HG02798 (cell line): ENCODE measurements around the gene UBALD1.
"Not testable (repeated sequence)": the region's sequence is repeated elsewhere in the genome, so short reads cannot be mapped to it uniquely, and the experiment has no call there.

ENCODE experiments used
- ATAC-seq: cut with Tn5 transposase; IDR thresholded peaks from one replicate; pipeline ENCODE4 v1.9.1; 2021; ENCODE audit warnings: mild to moderate bottlenecking; ENCODE audit not compliant: unreplicated experiment, poor library complexity

UBALD1 gene

DNA sequence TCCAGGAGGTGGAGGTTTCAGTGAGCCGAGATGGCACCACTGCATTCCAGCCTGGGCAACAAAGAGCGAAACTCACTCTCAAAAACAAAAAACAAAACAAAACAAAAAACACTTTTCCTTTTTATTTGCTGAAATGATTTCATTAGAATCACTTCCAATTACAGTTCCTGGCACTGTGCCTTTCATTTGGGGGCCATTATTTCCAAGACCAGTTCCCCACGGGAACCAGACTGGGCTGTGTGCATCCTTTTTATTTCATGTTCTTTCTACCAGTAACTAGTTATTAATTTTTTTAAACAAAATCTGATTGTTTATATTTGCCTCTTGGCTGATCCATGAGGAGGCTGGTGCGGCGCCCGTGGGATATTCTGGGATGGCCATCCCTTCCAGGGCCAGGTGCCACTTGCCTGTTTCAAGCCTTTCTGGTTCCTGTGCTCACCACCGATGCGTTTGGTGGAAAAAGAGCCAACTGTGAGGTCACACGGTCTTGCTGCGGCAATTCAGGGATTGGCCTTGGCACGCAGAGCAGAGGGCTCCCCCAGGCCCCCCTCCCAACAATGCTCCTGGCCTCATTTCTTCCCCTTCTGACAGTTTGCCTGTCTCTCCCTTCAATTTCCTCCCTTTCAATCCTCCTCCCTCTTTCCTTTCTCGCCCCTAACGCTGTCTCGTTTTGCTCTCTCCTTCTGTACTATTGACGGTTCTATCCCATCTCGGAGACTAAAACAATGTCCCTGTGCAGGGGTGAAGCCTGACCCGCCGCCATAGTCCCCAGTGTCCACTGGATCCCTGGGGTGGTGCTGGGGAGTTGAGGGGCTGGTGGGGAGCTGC lies 13.4 kb downstream of the UBALD1 start:
- ATAC-seq, result no peak

DNA sequence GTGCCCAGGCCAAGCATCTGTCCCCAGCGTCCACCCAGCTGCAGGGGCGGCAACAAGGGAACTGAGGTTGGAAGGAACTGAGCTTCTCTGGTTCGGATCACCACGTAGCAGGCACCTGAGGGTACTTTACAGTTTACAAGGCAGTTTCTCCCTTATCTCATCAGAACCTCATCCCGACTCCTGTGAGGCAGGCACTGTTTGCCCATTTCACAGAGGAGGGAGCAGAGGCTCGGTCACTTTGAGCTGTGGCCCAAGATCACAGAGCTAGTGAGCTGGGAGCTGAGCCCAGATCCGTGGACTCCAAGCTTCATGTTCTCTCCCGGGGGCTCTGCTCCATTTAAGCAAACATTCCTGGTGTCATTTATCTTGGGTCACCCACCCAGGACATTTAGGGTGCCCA lies 15.1 kb downstream of the UBALD1 start:
- no peak for ATAC-seq

DNA sequence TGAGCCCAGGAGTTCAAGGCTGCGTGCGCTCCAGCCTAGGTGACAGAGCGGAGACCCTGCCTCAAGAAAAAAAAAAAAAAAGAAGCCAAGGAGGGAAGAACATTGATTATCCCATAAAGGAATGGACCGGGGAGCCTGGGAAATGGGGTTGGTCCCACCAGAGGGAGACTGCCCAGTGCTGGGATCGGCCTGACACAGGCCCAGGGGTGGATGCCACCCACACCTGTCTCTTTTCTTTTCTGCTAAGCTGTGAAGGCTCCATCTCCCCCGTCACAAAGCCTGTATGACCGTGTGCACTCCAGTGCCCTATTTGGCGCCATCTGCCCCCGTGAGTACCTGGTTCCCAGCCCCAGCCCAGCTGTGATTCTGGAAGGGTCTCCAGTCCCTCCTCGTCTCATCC lies 15.7 kb downstream of the UBALD1 start:
- no peak for ATAC-seq

DNA sequence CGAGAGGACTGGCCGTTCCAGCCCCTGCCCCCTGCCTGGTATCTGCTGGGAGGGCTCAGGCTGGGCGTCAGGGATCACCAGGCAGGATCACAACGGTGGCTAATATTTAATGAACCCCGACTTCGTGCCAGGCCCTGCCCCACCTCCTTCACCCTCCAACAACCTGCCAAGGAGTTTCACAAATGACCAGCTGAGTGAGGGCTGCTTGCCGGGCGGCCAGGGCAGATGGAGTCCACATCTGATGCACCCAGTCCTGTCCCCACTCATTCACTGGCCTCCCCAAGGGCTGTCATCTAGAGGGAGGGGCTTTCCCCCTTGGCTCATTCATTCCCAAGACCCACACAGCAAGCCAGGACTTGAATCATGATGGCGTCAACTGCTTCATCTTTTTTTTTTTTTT lies 17.5 kb downstream of the UBALD1 start:
- ATAC-seq, result no peak

DNA sequence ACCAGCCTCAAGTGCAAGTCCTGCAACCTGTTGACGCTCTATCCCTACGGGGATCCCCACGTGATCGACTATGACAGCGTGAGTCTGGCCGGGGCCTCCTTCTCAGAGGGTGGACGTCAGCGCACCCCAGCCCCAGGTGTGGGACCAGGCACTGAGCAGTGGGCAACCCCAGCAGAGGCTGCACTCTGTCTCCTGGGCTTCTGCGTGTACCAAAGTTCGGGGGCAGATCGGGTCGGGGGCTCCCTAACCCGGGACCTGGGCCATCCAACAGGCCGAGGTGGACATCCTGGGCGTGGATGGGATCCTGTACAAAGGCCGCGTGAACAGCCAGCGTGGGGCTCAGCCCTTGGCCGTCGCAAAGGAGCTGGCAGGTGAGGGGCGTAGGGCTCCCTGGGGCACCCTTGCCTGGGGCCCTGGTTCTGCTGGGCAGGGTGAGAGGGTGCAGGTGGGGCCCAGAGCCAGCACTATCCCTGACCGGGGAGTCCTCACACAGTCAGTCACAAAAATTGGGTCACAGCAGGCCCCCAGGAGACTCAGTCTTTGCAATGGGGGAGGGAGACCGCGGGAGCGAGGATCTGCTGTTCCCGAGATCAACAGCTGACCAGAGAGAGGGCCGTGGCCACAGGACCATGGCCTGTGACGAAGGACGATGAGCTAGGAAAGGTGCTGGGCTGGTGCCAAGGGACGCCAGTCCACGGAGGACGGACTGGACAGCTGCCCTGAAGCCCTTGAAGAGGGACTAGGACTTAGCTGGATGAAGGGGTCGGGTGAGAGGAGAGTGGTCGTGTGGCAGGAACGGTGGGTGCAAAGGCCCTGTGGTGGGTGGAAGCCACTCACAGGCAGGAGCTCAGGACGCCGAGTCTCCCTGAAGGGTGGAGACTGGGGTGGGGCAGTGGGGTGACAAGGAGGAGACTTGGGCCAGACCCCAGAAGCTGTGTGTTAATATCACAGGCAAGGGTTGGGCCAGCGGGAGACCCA lies 20.0 kb downstream of the UBALD1 start:
- ATAC-seq, result no peak

DNA sequence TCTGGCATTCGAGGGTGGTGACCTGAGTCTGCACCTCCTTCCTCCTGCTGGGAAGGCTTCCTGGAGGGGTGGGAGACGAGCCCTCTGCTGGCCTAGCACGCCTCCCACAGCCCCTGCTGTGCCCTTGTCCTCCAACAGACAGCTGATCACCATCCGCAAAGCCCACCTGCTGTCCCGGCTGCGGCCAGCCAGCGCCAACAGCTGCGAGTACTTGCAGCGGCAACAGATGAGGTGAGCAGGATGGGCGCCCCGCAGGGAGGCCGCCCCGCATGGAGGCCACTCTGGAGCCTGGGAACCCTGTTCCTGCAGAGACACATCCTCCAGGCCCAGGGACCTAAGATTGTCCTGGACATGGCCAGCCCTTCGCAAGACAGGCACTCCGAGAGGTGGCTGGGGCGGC lies 21.6 kb downstream of the UBALD1 start:
- ATAC-seq, result no peak

DNA sequence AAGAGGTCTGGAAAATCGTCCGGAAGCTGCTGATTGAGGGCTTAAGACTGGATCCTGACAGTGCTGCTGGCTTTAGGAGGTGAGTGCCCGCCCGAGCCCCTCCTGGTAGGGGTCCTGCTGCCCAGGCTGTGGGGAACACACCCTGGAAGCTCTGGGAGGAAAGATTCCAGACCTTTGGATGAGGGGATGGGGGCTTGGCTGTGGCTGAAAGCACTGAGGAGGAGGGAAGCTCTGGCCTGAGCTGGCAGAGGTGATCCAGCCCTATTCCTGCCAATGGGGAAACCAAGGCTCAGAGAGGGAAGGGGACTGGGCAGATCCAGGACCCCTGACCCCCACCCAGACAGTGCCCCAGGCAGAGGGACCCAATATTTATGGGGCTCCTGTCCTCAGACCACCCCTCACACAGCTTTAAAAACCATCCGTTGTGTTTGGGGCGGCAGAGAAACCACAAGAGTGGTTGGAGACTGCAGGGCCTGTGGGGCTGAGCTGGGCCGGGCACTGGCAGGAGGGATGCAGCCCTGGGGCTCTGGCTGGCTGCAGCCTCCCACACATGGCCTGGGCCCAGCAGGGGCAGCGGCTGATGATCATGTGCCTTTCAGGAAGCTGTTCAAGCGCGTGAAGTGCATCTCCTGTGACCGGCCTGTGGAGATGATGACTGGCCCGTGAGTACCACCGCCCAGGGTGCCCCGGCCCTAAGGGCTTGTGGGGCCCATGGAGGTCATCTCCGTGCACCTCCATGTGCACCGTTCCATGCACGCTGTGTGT lies 22.8 kb downstream of the UBALD1 start:
- no peak for ATAC-seq

DNA sequence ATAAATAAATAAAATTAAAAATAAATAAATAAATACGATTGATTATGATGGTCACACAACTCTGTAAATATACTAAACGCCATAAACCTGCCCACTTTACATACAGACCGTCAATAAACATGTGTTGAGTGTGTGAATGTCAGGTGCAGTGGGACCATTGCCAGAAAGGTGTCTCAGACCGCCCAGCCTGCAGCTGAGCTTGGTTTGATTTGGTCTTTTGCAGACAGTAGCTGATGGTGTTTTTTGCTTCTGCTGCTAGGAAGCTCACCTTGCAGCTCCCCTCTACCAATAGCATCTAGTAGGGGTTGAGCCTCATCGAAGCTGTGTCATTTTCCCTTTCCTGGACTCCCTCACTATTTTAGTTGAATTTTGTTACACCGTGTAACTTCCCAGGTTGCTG lies 23.5 kb downstream of the UBALD1 start:
- no peak for ATAC-seq

DNA sequence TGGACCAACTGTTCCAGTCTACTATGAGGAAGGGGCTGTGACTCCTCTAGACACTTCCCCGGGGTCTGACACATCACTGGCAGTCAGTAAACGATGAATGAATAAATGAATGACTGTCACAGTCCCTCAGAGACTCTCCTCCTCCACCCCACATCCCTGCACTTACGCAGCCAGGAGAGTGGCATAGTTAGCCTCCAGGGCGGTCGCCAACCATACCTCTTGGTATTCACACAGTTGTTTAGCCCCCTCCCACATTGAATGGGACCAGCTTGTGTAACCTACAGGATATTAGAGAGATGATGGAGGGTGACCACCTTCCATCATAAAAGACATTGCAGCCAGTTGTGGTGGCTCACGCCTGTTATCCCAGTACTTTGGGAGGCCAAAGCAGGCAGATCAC lies 25.7 kb downstream of the UBALD1 start:
- ATAC-seq, result no peak

DNA sequence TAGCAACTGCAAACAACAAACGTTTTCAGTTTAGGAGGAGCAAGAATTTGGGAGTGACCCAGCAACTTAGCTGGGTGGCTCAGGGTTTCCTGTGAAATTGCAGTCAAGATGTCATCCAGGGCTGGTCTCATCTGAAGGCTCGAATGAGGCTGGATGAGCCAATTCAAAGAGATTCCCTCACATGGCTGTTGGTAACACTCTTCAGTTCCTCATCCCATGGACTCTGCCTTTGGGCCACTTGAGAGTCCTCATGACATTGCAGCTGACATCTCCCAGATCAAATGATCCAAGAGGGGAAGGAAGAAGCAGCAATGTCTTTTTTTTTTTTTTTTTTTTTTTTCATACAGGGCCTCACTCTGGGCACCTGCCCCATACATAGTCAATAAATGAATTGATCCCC lies 26.3 kb downstream of the UBALD1 start:
- ATAC-seq, result no peak

DNA sequence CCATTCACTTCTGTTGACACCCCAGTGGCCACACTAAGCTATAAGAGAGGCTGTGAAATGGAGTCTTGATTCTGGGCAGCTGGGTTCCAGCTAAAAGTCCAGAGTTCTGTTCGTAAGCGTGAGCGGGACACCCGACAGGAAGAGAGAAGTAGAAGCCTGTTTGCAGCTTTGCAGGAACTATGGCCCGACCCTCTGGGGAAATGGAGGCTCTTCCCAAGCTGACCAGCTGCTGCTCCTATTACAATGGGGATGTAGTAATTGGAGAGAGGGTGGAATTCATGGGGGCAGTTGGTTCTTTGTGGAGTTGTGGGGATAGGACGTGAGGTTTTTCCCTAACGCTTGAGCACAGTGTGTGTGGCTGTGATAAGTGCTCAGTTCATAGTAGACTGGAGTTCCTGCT lies 28.4 kb downstream of the UBALD1 start:
- ATAC-seq, result no peak

DNA sequence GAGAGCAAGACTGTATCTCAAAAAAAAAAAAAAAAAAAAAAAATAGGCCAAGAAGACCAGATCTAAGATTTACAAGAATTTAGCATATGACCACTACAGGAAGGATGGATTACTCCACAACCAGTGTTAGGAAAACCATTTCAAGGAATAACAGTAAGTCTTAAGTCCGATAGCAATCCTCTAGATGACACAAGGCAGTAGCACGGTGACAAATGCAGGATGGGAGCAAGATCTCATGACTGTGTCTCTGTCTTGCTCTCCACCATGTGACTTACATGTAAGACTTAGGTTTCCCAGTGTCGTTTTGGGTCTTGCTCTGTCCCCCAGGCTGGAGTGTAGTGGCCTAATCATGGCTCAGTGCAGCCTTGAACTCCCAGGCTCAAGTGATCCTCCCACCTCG lies 30.8 kb downstream of the UBALD1 start:
- ATAC-seq, result no peak

DNA sequence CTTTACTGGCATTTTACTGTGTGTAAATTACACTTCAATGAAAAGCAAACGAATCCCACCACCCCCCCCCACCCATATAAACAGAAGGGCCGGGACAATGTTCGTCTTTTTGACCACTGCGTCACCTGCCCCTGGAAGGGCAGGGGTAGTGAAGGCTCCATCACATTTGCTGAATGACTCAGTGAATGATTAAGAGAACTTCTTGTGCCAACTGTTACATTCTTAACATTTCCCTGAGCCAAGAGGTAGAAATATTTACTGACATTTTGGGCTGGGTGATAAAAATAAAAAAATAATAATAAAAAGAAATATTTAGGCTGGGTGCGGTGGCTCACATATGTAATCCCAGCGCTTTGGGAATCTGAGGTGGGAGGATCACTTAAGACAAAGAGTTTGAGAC lies 34.4 kb downstream of the UBALD1 start:
- ATAC-seq, result no peak

DNA sequence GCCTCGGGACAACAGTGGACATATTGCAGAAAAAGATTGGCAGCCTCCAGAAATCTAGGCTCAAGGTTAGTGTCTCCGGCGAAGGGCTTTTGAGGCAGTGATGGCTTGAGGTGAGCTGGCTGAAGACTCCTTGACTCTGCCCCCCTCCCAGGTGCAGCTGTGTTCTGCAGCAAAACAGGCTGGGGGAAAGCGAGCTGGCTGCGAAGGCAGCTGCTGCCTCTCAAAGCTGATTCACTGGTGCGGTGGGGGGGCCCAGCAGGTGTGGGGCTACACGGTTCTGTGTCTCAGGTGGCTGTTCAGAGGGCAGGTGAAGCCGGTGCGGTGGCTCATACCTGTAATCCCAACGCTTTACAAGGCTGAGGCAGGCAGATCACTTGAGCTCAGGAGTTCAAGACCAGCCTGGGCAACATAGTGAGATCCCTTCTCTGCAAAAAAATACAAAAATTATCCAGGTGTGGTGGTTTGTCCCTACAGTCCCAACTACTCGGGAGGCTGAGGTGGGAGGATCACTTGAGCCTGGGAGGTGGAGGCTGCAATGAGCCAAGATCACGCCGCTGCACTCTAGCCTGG lies 35.6 kb downstream of the UBALD1 start:
- no peak for ATAC-seq

DNA sequence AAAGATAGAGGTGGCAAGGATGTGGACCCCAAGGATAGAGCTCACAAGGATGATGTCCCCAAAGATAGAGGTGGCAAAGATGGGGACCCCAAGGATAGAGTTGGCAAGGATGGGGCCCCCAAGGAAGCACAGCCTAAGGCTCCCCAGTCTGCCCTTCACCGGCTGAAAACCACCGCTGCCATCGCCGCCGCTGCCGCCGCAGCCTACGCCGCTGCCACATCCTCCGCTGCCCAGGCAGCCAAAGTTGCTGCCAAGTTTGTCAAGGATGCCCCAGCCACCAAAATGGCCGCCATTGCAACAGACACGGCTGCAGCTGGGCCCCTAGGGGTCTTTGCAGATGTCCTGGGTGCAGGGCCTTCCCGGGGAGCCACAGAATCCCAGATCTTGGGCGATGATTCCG lies 38.7 kb downstream of the UBALD1 start:
- ATAC-seq, result no peak

DNA sequence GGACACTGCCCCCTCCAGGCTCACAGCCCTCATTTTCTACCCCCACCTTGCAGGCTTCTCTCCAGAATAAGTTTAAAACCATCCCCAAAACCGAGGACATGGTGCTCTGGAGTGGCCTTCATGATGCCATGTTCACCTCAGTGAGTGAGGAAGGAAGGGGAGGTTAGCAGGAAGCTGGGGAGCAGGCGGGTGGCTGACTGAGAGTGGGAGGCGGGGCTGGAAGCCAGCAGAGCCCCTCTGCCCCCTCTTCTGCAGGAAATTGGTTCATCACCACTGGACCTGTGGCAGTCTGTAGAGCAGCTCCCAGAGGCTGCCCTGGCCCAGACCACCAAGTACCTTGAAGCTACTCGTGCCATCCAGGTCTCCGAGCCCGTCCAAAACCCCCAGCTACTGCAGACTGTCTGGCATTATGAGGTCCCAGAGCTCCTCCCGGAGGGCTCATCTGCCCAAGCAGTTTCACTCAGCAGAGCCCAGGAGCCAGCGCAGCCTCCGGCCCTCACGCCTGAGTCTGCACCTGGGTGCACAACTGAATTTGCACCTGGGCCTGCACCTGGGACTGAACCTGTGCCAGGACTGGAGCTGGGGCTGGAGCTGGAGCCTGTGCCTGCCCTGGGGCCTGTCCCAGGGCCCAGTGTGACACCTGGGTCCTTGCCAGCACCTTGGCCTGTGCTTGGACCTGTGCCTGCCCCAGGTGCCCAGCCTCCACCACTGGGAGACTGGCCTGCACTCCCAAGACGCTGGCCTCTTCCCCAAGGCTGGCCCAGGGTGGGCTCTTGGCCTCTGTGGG lies 39.6 kb downstream of the UBALD1 start:
- no peak for ATAC-seq

DNA sequence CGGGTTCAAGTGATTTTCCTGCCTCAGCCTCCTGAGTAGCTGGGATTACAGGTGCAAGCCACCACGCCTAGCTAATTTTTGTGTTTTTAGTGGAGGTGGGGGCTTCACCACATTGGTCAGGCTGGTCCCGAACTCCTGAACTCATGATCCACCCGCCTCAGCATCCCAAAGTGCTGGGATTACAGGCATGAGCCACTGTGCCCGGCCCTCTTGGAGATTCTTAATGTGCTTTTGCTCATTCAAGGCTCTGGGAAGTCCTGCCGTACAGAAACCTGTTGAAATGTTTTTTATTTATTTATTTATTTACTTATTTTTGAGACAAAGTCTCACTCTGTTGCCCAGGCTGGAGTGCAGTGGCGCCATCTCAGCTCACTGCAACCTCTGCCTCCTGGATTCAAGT lies 40.8 kb downstream of the UBALD1 start:
- ATAC-seq, result not testable (repeated sequence)

DNA sequence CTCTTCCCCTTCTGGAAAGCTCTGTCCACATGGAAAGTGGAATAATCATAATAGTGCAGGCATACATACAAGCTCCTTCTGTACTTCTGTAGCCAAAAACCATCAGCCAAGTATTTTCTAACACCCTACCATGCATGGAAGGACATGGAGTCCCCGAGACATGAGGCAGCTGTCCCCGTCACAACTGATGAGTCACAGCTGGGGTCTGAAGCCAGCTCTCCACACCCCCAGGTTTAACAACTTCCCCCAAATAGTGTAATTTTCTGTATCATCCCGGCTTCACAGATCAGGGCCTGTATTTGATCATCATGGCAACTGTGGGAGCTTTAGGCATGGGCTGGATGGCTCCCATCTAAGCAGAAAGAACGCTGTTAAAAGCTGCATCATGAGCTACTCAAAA lies 42.0 kb downstream of the UBALD1 start:
- ATAC-seq, result no peak

DNA sequence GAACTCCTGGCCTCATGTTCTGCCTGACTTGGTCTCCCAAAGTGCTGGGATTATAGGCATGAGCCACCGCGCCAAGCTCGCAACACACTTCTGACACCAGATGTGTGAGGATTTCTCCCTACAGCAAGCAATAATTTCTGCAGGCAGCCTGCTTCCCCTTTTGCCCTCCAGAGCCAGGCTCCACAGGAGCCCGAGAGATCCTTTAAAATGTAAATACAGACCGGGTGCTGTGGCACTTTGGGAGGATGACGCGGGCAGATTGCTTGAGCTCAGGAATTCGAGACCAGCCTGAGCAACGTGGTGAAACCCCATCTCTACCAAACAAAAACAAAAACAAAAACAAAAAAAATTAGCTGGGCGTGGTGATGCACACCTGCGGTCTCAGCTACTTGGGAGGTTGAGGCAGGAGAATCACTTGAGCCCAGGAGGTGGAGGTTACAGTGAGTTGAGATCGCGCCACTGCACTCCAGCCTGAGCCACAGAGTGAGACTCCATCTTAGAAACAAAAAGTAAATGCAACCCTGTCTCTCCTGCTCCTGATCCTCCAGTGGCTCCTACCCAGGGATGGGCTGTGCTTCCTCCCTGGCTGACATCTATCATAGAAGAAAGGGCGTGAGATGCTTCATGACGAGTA lies 43.9 kb downstream of the UBALD1 start:
- ATAC-seq, result no peak
